Measurements from ENCODE around the gene SMC1A.

Gene SMC1A

DNA sequence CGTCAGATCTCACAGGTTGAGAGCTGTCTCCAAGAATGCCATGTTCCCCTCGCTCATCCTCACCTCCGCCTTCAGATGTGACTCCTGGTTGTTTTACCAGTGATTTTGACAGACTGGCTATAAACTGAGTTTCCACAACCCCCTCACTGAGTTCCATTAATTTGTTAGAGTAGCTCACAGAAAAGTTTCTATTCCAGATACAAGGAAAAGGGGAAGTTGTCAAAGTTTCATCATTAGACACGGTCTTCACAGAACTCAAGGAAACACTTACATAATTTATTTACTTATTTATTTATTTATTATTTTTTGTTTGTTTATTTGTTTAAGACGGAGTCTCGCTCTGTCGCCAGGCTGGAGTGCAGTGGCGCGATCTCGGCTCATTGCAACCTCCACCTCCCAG is 85.4 kb downstream of the SMC1A start:
- no peak for DNase-seq

DNA sequence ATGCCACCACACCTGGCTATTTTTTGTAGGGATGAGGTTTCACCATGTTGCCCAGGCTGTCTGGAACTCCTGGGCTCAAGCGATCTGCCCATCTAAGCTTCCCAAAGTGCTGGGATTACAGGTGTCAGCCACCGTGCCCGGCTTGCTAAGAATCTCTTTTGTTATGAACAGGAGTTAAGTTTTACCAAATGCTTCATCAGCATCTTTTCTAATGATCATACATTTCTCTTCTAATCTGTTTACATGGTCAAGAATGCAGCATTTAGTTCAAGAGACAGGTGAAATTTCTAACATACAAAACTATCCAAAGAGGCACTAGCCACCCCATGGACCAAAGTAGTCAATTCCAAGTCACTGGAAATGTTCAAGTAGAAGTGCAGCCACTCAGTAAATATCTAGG is 88.6 kb downstream of the SMC1A start:
- no peak for DNase-seq

DNA sequence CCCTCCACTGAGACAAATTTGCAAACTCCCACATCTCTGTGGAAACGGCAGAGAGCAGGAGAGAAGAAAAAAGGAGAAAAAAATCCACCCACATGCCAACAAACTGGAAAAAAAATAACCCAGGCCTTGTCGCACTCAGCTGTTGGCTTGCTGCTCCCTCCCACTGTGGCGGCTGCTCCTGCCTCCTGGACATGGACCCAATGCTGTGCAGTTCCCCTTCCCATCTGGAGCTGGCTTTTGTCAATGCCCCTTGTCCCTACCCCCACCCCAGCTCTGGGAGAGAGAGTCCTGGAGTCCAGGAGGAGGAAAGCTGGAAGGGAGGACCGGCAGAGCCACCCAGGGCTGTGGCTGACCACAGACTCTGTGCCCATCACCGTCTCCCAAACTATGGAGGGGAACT is 90.2 kb downstream of the SMC1A start:
- DNase-seq, result no peak

DNA sequence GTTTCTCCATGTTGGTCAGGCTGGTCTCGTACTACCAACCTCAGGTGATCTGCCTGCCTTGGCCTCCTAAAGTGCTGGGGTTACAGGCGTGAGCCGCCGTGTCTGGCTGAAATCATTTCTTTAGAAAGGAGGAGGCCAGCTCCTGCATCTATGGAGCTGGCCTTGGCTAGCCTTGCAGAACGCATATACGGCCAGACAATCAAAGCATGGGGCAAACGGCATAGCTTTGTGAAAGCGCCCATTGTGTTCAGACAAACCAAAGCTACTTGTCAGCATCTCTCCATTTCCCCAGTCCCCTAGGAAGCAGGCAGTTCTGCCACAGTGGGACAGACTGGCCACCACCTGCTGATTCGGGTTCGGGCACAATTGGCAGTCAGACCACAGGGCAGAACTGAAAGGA is 92.1 kb downstream of the SMC1A start:
- no peak for DNase-seq

DNA sequence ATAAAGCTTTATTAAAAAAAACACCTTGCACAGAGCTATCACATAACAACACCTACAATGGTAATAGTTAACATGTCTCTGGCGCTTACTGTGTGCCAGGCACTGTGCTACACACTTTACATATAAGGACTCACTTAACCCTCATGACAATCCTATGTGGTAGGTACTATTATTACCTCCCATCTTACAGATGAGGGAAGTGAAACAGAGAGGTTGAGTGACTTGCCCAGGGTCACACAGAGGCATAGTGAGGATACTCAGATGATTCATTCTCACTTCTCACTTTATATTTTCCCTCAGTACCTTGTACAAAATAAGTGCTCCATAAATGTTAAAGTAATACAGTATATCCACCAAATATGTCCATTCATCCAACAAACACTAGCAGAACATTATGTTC is 97.7 kb downstream of the SMC1A start:
- DNase-seq, result no peak

All from fibroblast of skin of right quadriceps (primary cell).